OCI-LY1 (cell line): ENCODE data around the gene ZNF697.
"Not testable (repeated sequence)": the region's sequence is repeated elsewhere in the genome, so short reads cannot be mapped to it uniquely, and the experiment has no call there.

ENCODE experiments used
- H2AFZ ChIP-seq: fragments of 200-600 bp; sonication (generic), shearing (Covaris generic); 2 replicates; pipeline ENCODE4 v1.6.0; 2014; ENCODE audit warnings: antibody characterized with exemption, mild to moderate bottlenecking, low read length
- H3F3A ChIP-seq: fragments of 200-600 bp; sonication (generic), shearing (Covaris generic); 2 replicates; pipeline ENCODE4 v1.6.0; 2014; ENCODE audit warnings: mild to moderate bottlenecking, antibody characterized with exemption, low read length, moderate library complexity; ENCODE audit not compliant: insufficient read depth
- H3K27ac ChIP-seq: fragments of 200-600 bp; sonication (generic); 2 replicates; pipeline ENCODE4 v1.5.1; 2014; ENCODE audit warnings: low read length, mixed run types, mild to moderate bottlenecking, low read depth; ENCODE audit not compliant: poor library complexity, severe bottlenecking
- H3K27me3 ChIP-seq: fragments of 200-600 bp; sonication (generic); 2 replicates; pipeline ENCODE4 v1.6.0; 2014; ENCODE audit warnings: antibody characterized with exemption, mild to moderate bottlenecking, low read length, moderate library complexity; ENCODE audit not compliant: insufficient read depth
- H3K36me3 ChIP-seq: fragments of 200-600 bp; sonication (generic); 2 replicates; pipeline ENCODE4 v1.6.1; 2014; ENCODE audit warnings: mild to moderate bottlenecking, antibody characterized with exemption, low read length, moderate library complexity, mixed read lengths; ENCODE audit not compliant: insufficient read depth
- H3K4me1 ChIP-seq: fragments of 200-600 bp; sonication (generic); 2 replicates; pipeline ENCODE4 v1.5.1; 2014; ENCODE audit warnings: mild to moderate bottlenecking, low read length, moderate library complexity; ENCODE audit not compliant: insufficient read depth, severe bottlenecking
- H3K4me2 ChIP-seq: fragments of 200-600 bp; sonication (generic), shearing (Covaris generic); 2 replicates; pipeline ENCODE4 v1.6.1; 2014; ENCODE audit warnings: low read length
- H3K4me3 ChIP-seq: fragments of 200-600 bp; sonication (generic); 2 replicates; pipeline ENCODE4 v1.5.1; 2014; ENCODE audit warnings: low read length, low read depth, mild to moderate bottlenecking, mixed read lengths; ENCODE audit not compliant: poor library complexity, severe bottlenecking
- H3K79me2 ChIP-seq: fragments of 200-600 bp; shearing (Covaris generic); 2 replicates; pipeline ENCODE4 v1.6.1; 2016; ENCODE audit warnings: mixed run types, low read length, mixed read lengths; ENCODE audit not compliant: insufficient read depth
- H3K9ac ChIP-seq: fragments of 200-600 bp; sonication (generic), shearing (Covaris generic); 2 replicates; pipeline ENCODE4 v1.6.1; 2014; ENCODE audit warnings: mild to moderate bottlenecking, low read length, mixed read lengths
- H3K9me2 ChIP-seq: fragments of 200-600 bp; sonication (generic), shearing (Covaris generic); 2 replicates; pipeline ENCODE4 v1.6.1; 2014; ENCODE audit warnings: low read depth, mild to moderate bottlenecking, low read length, mixed read lengths
- H3K9me3 ChIP-seq: fragments of 200-600 bp; shearing (Covaris generic); 2 replicates; pipeline ENCODE4 v1.6.1; 2014; ENCODE audit warnings: low read length, mixed read lengths
- H4K20me1 ChIP-seq: fragments of 200-600 bp; sonication (generic), shearing (Covaris generic); 2 replicates; pipeline ENCODE4 v1.6.0; 2016; ENCODE audit warnings: mild to moderate bottlenecking, low read length; ENCODE audit not compliant: insufficient read depth
- CTCF ChIP-seq: fragments of 200-600 bp; sonication (generic), shearing (Covaris generic); IDR thresholded peaks from 2 replicates; pipeline ENCODE4 v1.5.1; 2017; ENCODE audit warnings: mild to moderate bottlenecking, antibody characterized with exemption, low read length, moderate library complexity, mixed read lengths
- EZH2 ChIP-seq: fragments of 200-600 bp; sonication (generic), shearing (Covaris generic); IDR thresholded peaks from 2 replicates; pipeline ENCODE4 v1.8.0; 2017; ENCODE audit warnings: borderline replicate concordance, mixed run types, mild to moderate bottlenecking, antibody characterized with exemption, low read length, moderate library complexity, mixed read lengths

ZNF697 gene

GRCh38 chr1:119582801-119583200 lies 65.3 kb downstream of the ZNF697 start:
- H4K20me1 ChIP-seq, result no peaks in the 10 kb centered on the region
- TF ChIP-seq EZH2, result no peak
- peak; percentile 49 for TF ChIP-seq CTCF

GRCh38 chr1:119581076-119581475 lies 67.0 kb downstream of the ZNF697 start:
- not testable (repeated sequence) for H3F3A ChIP-seq, H4K20me1 ChIP-seq, H3K79me2 ChIP-seq, H3K4me2 ChIP-seq, H3K9ac ChIP-seq, H2AFZ ChIP-seq, H3K27me3 ChIP-seq, H3K27ac ChIP-seq, H3K9me2 ChIP-seq, H3K4me3 ChIP-seq, H3K36me3 ChIP-seq, H3K4me1 ChIP-seq, H3K9me3 ChIP-seq

More at GRCh38 chr1:119582801-119583200, 65.3 kb downstream of the ZNF697 start:
- Histone ChIP-seq H3K9me3 (no peaks in the 10 kb centered on the region), H3F3A (no peaks in the 10 kb centered on the region), H3K9me2 (no peaks in the 10 kb centered on the region), H3K4me2 (no peak overlapping the region), H3K79me2 (no peaks in the 10 kb centered on the region), H3K27me3 (no peaks in the 10 kb centered on the region), H3K36me3 (no peaks in the 10 kb centered on the region), H2AFZ (no peak overlapping the region), H3K27ac (no peak overlapping the region), H3K4me3 (no peak overlapping the region), H3K9ac (no peak overlapping the region), H3K4me1 (no peaks in the 10 kb centered on the region)

- Histone ChIP-seq H3K27ac (no peak overlapping the region), H3K4me2 (no peak overlapping the region), H3K9me3 (no peaks in the 10 kb centered on the region), H3F3A (no peaks in the 10 kb centered on the region), H3K36me3 (no peaks in the 10 kb centered on the region), H4K20me1 (no peaks in the 10 kb centered on the region), H2AFZ (no peak overlapping the region), H3K9ac (no peak overlapping the region), H3K4me1 (no peaks in the 10 kb centered on the region), H3K4me3 (no peak overlapping the region), H3K9me2 (no peaks in the 10 kb centered on the region), H3K27me3 (no peaks in the 10 kb centered on the region), H3K79me2 (no peaks in the 10 kb centered on the region)
- TF ChIP-seq CTCF (no peak), EZH2 (no peak)
Observed at GRCh38 chr1:119573886-119574285, 74.2 kb downstream of the ZNF697 start.

- H3K79me2 ChIP-seq, H3K9me3 ChIP-seq, H3K9me2 ChIP-seq, H3K4me3 ChIP-seq, H4K20me1 ChIP-seq, H3K27ac ChIP-seq, H3F3A ChIP-seq, H3K36me3 ChIP-seq, H3K4me1 ChIP-seq, H3K9ac ChIP-seq, H2AFZ ChIP-seq, H3K27me3 ChIP-seq, H3K4me2 ChIP-seq: not testable (repeated sequence)
- peak; percentile 7; the same call in 1 of the 2 replicates for TF ChIP-seq CTCF
Observed at GRCh38 chr1:119569930-119570622, 78.0 kb downstream of the ZNF697 start.
